ENCODE data around the gene SRSF12.

SRSF12 gene

DNA sequence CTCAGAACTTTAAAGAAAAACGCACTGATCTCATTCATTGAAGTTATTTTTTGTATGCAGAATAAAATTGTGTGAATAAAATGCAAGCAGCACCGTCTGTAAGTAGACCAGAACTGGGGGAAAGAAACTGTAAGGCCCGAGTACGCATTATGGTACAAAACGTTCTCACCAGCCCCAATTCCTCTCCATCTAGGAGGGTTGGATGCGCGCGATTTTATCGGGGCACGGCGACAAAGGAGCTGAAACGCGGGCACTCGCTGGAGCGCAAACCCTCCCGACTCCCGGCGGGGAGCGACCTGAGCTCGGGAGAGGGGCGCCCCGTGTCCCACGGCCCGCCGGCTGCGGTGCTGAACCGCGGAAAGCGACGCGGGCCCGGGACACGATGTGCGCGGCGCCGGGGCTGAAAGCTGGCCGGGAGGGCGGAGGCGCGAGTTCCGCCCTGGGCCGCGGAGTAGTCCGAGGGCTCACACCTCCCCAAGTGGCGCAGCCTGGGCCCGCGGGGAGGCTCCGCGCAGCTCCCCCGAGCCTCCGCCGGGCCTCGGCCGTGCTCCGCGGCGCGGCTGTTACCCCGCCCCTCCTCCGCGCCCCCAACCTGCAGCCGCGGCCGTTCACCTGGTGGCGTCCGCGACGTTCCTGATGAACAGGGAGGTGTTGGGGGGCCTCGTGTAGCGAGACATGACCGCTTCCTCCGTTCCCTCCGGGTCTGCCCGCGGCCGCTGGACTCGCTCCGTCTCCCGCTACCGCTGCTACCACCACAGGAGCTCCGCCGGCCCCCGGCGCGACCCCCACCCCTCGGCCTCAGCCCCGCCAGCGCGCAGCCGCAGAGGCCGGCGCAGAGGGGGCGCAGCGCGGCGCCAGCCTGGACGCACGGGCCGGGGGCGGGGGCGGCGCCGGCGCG lies at the start of gene SRSF12:
Gene SRSF12 (minus strand): TSS at position 861 of the 898 bp plus-strand sequence. CDS start 184 bp downstream, at position 677.
- DNase-seq: peak; percentile 37

DNA sequence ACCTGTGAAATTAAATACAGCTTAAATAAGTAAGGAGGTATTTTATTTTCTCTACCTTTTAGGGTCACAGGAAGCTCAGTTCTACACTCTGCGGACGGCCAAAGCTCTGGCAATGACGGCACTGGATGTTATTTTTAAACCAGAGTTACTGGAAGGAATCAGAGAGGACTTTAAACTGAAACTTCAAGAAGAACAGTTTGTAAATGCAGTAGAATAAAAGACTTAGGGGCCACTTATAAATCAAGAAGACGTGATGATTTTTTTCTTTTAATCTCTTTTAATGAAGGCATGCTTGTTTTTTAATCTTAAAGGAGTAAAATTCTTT lies 44.1 kb upstream of the SRSF12 start:
- DNase-seq: no peak

DNA sequence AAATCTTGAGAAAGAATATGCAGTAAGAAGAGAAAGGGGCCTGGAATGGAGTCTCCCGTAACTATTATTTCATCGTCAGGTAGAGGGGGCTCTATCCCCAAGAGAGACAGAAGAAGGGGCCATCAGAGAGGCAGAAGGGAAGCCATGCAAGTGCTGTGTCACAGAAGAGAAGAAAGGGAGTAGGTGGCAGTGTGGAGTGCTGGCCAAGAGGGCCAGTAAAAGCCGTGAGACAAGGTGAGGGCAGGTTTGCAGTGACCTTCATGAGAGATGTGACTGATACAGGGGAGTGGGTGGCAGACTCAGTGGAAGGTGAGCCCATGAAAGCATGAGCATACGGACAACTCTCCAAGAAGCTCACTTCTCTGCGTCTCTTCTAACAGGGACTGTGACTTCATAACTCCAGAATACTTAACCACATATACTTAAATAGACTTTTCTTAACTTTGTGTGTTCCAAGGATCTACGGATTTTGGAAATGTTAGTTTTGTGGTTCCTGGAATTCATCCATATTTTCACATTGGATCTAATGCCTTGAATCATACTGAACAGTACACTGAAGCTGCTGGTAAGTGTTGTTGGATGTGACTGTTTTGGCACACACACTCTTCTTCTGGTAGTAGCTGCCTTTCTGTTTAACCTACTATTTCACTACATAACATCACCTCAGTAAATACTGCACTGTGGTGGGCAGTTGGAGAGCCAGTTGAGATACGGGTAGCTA lies 43.6 kb upstream of the SRSF12 start:
- no peak for DNase-seq

DNA sequence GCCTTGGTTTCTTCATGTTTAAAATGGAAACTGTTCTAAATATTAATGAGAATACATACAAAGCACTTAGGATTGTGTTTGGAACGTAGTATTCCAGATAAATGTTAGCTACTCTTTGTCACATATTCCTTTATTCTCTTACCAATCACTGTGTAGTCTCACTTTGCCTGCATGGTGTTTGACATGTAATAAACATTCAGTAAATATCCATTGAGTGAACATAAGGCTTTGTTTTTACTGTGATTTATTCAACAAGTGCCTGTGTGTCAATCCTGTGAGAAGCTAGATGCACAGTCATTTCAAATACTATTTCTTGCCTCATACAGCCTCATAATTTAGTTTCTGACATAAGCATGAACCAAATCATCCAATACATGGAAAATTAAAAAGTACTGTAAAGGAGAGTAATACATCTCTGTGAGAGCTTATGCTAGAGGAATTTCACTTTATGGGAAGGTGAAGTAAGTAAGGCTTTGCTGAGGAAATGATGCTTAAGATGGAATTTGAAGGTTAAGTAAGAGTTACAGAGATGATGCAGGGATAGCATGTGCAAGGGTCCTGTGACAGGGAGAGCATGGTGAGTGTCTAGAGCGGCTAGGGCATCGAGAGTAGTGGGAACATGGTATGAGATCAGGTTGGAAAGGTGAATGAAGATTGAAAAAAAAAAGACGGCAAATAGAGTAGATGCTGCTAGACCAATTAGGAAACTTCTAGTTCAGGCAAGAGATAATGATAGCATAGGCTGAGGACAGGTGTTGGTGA lies 42.6 kb upstream of the SRSF12 start:
- DNase-seq: no peak

DNA sequence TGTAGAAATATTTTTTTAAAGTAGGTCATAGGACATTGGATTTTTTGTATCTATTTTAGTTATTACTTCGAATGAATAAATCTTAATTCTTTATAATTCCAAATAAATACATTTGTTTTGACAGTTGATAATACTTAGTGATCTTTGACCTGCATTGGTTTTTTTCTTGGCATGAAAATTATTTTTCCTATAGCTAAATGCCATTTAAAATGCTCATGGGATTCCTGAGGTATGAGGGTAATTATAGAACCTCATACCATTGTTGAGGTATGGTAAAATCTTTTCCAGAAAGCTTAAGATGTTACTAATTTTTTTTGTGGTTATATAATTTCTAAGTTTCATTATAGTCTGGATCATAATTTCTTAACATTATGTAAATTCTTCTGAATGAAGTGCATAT lies 36.3 kb upstream of the SRSF12 start:
- DNase-seq: no peak

DNA sequence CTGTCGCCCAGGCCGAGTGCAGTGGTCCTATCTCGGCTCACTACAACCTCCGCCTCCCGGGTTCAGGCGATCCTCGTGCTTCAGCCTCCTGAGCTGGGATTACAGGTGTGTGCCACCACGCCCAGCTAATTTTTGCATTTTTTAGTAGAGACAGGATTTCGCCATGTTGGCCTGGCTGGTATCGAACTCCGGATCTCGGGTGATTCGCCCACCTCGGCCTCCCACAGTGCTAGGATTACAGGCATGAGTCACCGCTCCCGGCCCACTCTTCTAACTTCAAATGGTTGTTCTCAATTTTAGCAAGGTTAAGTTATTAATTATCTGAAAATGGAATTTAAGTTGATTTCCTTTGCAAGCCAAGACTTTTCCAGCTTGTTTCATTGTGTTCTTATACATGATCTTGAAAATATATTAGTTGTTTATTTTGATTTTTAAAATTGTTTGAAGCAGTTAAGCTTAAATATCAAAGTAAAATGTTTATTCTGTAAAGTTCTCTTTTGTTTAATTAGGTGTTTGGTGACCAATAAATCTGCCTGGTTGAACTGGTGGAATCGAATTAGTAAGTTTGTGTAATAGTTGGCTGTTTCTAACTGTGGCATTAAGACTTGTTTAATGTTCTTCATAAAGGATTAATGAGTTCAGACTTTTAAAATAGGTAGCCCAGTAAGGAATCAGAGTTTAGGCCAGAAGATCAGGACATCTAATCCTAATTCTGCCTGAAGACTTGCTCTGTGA lies 30.3 kb upstream of the SRSF12 start:
- no peak for DNase-seq

DNA sequence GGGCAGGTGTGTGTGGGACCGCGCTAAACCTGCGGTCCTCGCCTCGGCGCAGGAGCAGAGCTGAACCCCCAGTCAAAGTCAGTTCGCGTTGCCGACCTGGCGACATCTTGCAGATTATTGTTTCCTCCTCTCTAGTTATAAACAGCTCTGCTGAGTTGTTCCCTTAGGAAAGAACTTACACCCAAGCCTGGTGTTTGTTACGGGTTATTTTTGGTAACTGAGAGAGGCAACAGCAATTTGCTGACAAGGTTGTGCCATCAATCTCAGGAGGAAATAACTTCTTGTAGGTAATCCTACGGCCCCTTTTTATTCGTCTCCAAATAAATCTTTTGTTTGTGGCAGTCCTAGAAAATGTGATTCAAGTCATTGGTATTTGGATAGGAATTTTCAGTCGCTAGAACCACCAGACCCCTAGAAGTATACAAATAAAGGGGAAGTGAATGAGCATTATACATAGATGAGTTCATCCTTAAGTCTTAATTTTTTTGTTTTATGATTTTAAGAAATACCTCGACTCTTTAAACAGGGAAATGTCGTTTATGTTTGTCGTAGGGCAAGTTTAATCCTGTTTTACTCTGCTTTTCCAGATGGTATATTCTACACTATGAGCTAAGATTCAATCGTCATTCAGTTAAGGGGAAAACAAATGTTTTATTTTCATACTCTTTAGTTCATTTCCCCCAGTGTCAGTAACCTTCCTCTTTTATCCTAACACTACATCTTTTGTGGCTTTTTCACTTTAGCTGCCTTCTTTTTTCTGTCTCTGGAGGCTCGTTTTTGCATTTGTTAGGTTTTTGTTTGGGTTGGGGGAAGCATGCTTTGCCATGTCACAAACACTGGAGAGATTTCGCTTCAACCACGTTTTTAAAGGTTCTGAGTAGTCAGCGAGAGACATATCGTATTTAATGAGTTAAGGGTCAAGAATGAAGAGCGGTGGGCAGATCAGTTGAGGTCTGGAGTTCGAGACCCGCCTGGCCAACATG lies 29.1 kb upstream of the SRSF12 start:
- no peak for DNase-seq

DNA sequence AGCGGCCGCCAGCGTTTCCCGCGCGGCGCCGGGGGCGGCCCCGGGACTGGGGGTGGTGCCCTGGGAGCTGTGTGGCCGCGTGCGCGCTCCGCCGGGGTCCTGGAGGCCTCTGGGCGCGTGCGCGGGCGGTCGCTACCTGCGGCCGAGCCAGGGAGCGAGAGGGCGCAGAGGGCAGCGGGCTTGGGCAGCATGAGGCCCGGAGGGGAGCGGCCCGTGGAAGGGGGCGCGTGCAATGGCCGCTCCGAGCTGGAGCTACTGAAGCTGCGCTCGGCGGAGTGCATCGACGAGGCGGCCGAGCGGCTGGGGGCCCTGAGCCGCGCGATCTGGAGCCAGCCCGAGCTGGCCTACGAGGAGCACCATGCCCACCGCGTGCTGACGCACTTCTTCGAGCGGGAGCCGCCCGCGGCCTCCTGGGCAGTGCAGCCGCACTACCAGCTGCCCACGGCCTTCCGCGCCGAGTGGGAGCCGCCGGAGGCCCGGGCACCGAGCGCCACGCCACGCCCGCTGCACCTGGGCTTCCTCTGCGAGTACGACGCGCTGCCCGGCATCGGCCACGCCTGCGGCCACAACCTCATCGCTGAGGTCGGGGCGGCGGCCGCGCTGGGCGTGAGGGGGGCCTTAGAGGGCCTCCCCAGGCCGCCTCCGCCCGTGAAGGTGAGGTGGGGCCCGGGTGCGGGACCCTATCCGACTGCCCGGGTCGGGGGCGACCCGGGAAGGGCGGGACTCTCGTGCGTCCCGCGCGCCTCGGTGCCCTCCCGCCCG lies 28.3 kb upstream of the SRSF12 start, which contains the start of gene PM20D2:
Gene PM20D2 (plus strand): TSS at position 100 of the 762 bp plus-strand sequence. CDS start 90 bp downstream, at position 190.
- DNase-seq: peak; percentile 57

DNA sequence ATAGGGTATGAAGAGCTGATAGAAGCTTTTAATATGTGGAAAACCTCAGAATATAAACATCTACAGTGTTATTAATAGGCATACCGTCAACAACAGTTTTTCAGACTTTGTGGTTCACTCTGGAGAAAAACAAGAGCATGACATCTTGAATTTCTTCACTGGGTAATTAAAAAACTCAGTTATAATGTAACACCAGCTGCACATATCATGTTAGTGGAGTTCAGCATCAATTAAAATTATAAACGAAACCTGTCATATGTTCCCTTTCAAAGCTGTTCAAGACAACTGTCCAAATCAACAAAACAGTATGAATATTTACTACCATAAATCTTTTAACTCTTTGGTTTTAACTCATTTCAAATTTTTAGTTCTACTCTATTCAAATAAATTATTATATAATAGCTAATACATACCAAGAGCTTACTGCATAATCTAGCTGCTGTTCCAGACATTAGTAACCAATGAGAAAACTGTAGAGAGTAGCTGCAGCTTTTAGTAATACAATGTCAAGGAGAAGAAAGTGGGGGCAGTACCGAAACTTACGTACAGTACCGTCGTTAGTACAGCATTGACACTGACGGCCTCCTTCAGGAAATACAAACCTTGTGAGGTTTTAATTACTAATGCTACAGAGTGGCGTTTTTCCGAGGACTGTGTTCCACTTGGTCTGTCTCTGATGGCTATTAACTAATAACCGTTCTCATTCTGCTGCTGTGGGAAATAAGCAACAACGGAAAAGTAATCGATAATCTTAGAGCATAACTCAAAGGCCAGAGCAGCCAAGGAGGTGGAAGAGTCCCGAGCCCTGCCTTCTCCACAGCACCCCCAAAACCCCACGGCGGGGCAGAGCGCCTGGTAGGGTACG lies 27.5 kb upstream of the SRSF12 start:
- no peak for DNase-seq

DNA sequence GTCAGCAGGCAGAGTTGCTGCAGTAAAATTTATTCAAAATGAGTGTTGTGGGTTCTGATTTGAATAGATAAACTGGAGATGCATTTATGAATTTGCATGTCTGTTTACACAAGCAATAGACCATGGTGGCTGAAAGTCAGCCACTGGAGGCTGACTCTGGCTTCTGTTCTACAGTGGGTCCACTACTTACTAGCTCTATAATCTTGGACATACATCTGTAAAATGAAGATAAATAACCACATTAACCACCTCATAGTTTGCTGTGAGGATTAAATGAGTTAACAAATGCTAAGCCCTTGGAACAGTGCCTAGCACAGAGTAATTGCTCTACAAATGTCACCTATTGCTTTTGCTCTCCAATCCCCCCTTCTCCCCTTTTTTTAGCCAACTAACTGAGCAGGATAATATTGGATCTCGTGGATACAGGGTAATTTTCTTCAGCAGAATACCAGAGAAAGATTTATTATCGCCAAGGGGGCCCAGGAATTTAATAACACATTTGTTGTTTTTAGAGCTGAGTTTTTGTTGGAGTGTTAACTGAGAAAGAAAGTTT lies 26.6 kb upstream of the SRSF12 start:
- DNase-seq: no peak

DNA sequence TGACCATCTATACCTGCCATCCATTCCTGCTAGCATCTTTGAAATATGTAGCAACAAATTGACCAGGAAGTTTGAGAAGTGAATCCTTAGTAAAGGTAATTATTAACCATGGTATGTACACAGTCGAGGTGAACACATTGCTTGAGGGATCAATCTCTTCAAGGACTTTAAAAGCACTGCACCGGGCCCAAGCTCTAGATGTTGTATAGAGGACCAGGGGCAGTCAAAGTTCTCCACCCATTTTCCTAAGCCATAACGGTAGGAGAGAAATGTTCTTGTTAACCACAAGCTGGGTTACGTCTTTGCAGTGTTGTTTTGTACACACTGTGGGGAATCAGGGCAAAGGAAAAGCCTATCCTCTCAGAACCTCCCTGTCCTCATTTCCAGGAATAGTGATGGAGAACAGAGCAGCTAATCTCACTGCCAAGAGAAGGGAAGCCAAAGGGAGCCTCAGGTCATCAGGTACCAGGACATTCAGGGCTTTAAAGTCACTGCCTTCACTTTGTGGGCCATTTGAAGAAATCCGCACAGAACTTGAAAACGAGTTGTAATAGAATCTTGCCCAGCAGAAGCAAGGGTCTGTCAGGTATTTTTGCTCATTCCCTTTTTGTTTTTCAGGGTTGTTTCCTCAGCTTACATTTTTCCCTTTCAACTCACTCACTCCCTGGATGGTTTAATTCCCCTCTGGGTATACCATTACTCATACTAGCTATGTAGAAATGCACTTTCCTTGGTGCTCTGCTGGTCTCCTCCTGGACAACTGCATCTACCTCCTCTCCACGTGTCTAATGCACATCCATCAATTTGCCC lies 22.7 kb upstream of the SRSF12 start:
- no peak for DNase-seq

DNA sequence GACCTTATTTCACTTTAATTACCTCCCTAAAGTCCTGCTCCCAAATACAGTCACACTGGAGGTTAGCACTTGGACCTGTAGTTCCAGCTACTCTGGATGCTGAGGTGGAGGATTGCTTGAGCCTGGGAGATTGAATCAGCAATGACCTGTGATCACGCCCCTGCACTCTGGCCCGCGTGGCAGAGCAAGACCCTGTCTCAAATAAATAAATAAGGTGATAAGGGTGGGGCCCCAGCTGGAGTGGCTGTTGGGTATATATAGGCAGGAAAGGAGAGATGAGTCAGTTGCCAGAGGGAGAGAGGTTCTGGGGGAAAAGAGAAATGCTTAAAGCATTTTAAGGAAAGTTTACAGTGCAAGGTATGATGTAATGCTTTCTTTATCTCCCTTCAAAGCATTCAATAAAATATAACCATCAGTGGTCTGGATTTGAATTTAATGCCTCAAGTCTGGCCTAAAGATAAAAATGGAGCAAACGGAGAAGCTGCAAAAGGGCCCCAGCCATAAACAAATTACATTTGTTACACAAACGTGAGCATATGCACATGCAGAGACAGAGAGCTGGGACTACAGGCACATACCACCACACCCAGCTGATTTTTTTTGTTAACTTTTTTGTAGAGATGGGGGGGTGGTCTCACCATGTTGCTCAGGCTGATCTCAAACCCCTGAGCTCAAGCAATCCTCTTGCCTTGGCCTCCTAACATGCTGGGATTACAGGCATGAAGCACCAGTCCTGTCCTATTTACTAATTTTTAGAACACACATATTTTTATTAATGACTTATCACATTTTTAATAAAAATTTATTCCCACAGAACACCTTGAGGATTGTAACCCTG lies 21.9 kb upstream of the SRSF12 start:
- DNase-seq: no peak

DNA sequence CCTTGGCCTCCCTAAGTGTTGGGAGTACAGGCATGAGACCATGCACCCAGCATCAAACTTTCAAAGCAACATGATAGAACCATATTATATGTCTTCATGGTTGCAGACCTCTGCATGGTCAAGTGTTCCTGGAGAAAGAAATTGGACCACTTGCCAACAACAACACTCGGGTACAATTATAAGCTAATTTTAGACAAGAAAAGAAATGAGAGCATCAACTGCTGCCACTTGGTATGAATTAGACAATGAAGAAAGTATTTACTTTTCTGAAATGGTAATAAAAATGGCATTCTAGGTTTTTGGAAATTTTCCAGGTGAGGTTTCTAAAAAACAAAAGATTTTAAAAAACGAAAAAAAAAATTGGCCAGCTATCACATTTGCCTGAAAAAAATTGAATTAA lies 20.3 kb upstream of the SRSF12 start:
- DNase-seq: no peak

DNA sequence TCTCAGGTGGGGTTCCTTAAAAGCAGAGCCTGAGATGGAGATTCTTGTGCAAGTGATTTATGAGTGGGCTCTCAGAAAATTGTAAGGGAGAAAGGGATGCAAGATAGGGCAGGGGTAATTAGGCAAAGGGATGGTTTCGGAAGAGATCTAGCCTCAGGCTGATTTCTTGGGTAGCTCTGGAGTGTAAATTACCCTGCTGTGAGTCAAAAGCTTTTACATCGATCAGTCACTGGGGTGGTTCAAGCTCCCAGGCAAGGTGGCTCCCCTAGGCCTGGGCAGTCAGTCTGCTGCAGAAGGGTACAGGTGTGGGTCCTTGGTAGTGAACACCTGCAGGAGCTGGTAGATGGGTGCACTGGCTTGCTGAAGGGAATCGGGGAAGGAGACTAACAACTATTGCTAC lies 16.9 kb upstream of the SRSF12 start:
- no peak for DNase-seq

DNA sequence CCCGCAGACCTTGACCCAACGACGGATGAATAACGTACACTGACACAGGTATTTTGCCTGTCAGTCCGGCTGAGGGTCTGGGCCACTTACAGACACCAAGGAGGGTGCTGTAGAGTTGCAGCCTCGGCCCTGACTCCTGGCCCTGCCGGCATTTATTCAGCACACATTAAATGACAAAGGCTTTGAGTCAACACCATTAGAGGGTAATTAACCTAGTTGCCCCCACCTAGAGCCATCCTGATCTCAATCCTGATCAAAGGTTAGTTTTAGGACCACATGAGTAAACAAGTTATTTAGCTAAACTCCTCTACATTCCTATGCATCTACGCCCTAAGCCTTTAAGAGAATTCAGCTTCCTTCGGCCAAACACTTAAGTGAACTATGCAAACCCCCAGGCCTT lies 16.1 kb upstream of the SRSF12 start:
- no peak for DNase-seq

DNA sequence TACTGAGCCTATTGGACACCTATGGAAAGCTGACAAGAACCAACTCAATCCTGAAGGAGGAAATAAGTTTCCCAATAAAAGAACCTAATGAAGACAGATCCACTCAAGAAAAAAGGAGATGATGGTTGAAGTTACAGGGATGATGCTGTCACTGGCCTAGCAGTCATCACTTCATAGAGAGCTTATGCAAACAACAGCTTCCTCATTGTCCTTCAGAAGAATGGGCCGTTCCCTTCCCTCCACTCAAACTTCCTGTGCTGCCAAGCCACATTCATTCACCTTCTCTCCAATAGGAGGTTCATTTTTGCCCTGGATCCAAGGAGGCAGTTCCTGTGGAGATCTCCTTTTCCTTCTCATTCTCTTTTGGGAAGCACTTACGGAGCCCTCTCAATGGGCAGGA lies 14.2 kb upstream of the SRSF12 start:
- DNase-seq: no peak

DNA sequence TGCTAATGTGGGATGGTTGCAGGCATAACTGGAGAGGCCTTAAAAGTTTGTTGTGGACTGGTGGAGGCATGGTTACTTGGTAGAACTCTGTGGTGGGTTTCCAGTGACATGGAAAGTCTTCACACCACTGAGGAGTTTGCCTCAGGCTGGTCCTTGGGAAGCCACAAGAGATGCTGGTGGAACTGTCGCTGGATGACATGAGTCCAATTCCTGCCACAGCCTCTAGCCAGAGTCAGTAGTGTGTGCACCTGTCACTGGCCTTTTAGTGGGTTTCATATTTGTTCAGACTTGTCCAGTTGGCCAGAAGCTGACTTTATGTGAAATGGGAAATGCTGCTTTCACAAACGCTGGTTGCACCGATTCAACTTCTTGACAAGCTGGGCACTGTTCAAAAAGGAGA lies 13.7 kb upstream of the SRSF12 start:
- no peak for DNase-seq

Measured in NCI-H1092 (cell line).